HG02763 (cell line): Measurements from ENCODE around the gene WSB2.
"Not testable (repeated sequence)": the region's sequence is repeated elsewhere in the genome, so short reads cannot be mapped to it uniquely, and the experiment has no call there.

Experiments used
- ATAC-seq: cut with Tn5 transposase; IDR thresholded peaks from one replicate; pipeline ENCODE4 v1.9.1; 2021; ENCODE audit warnings: mild to moderate bottlenecking, moderate library complexity; ENCODE audit not compliant: unreplicated experiment

Gene WSB2

GRCh38 chr12:118061011-118061872 is at the start of gene WSB2:
WSB2 (minus strand) TSS chr12:118061179; CDS start chr12:118061048, 131 bp downstream.
- ATAC-seq = peak; percentile 54

- no peak for ATAC-seq
Observed at GRCh38 chr12:118109088-118109487, 48.1 kb upstream of the WSB2 start.

DNA sequence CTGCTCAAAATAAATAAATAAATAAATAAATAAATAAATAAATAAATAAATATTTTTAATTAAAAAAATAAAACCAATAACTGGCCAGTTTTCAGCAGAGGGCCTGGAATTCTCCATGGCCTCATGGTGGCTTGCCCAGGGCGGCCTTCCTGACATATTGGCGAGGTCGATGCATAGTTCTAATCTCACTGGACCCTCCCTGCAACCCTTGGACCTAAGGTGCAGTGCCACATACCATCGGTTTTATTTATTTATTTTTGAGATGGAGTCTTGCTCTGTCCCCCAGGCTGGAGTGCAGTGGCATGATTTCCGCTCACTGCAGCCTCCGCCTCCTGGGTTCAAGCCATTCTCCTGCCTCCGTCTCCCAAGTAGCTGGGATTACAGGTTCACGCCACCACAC is 46.7 kb upstream of the WSB2 start:
- ATAC-seq = no peak

GRCh38 chr12:118107011-118107410 is 46.0 kb upstream of the WSB2 start:
- no peak for ATAC-seq

GRCh38 chr12:118103601-118104382 is 42.8 kb upstream of the WSB2 start, which contains the start of gene VSIG10:
VSIG10 (minus strand) TSS chr12:118104011; CDS start chr12:118103671, 340 bp downstream.
- ATAC-seq = no peak

GRCh38 chr12:118103201-118103600 is 42.2 kb upstream of the WSB2 start:
- no peak for ATAC-seq

GRCh38 chr12:118102609-118103008 is 41.6 kb upstream of the WSB2 start:
- ATAC-seq = no peak

- no peak for ATAC-seq
Observed at GRCh38 chr12:118102070-118102469, 41.1 kb upstream of the WSB2 start.

- no peak for ATAC-seq
Observed at GRCh38 chr12:118101051-118101450, 40.1 kb upstream of the WSB2 start.

GRCh38 chr12:118098911-118099671 is 38.1 kb upstream of the WSB2 start:
- ATAC-seq = no peak

- no peak for ATAC-seq
Observed at GRCh38 chr12:118098401-118098800, 37.4 kb upstream of the WSB2 start.

GRCh38 chr12:118094039-118094438 is 33.1 kb upstream of the WSB2 start:
- ATAC-seq = no peak

- no peak for ATAC-seq
Observed at GRCh38 chr12:118089782-118090181, 28.8 kb upstream of the WSB2 start.

GRCh38 chr12:118082161-118082560 is 21.2 kb upstream of the WSB2 start:
- ATAC-seq = no peak

DNA sequence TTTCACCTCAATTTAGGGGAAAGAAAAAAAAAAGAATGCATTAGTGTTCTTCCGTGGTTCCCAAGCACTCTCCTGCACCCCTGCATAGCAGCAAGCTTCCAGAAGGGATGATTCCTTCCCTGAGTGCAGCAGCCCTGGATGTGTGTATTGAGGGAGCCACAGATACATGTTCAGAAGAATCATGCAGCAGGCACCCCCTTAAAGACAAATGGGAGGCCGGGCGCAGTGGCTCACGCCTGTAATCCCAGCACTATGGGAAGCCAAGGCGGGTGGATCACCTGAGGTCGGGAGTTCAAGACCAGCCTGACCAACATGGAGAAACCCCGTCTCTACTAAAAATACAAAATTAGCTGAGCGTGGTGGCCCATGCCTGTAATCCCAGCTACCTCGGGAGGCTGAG is 20.5 kb upstream of the WSB2 start:
- ATAC-seq = not testable (repeated sequence)

GRCh38 chr12:118073768-118074167 is 12.8 kb upstream of the WSB2 start:
- ATAC-seq = no peak

GRCh38 chr12:118070650-118071049 is 9.7 kb upstream of the WSB2 start:
- ATAC-seq = no peak

GRCh38 chr12:118068445-118068844 is 7.5 kb upstream of the WSB2 start:
- no peak for ATAC-seq

- ATAC-seq = no peak
Observed at GRCh38 chr12:118065380-118065779, 4.4 kb upstream of the WSB2 start.

GRCh38 chr12:118064608-118065007 is 3.6 kb upstream of the WSB2 start:
- no peak for ATAC-seq
